Heart left ventricle (tissue), 13 donors: ENCODE data around the gene SLC6A11.

Experiments used
- POLR2A ChIP-seq, 2 donors: fragments of 450-650 bp; IDR thresholded peaks; one replicate each; pipeline ENCODE4 v1.6.1; 2017; ENCODE audit warnings: antibody characterized with exemption in 2 of 2, mild to moderate bottlenecking in 2 of 2, moderate library complexity in 2 of 2
- TF ChIP-seq, protein P1 (sequence below), 12 donors: fragments of 200-600 bp; sonication (generic) in 4 of 12; IDR thresholded peaks; one replicate each; pipeline versions ENCODE4 v1.5.0 to v1.8.0; 2018 to 2022; ENCODE audit warnings: antibody characterized with exemption in 12 of 12, mild to moderate bottlenecking in 5 of 12
- donor health status: ischemic (EF 13 %, LVEDD 7.1; RV severe dilation, severe dysfunction).
- donor health status: DM: no; HTN: yes; CAD: no.
- donor health status: DM: no; HTN: no; CAD: no.
- donor health status: ischemic (EF 25% LVEDD 6.9; RV normal size, moderate dysfunction).
- donor health status: ischemic (EF 25% LVEDD 5.7; RV mildly dilated, moderate dysfunction).
- donor health status: ischemic (EF 35%, LVEDD 5.7; RV mildly dilated, moderate dysfunction).
- donor health status: nonischemic (EF 11% LVEDD 7.7; RV severe dilation, severe dysfunction).
- donor health status: DM: yes; HTN: yes; CAD: no.
- donor health status: PGD.
- donor health status: ischemic (EF 29% LVEDD 5.4; RV normal size, mild dysfunction).
- donor health status: nonischemic (EF 23%, LVEDD 6.1; RV moderate dilation, normal function).

DNA sequence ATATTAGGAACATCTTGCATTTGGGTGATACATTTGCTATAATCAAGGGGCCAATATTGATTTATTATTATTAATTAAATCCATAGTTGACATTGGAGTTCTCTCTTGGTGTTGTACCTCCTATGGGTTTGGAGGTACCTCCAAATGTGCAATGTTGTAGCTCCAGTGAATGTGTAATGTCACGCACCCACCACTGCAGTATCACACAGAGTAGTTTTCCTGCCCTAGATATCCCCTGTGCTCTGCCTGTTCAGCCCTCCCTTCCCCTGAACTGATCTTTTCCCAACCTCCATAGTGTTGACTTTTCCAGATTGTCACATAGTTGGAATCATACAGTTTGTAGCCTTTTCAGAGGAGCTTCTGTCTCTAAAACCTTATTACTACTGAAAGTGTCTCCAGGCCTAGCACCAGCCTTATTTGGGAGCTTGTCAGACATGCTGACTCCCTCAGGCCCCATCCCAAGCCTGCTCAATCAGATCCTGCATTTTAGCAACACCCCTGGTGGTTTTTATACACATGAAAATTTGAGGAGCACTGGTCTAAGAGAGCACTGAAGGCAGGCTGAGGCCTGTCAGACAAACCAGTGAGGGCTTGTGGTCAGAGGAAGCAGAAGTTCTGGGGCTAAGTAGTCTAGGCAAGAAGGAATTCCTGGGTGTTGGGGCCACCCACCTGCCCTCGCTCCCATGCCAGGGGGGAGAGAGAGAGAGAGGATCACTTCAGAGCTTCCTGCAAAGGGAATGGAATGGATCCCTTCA is 73.4 kb downstream of the SLC6A11 start:
- TF ChIP-seq, protein P1, sequence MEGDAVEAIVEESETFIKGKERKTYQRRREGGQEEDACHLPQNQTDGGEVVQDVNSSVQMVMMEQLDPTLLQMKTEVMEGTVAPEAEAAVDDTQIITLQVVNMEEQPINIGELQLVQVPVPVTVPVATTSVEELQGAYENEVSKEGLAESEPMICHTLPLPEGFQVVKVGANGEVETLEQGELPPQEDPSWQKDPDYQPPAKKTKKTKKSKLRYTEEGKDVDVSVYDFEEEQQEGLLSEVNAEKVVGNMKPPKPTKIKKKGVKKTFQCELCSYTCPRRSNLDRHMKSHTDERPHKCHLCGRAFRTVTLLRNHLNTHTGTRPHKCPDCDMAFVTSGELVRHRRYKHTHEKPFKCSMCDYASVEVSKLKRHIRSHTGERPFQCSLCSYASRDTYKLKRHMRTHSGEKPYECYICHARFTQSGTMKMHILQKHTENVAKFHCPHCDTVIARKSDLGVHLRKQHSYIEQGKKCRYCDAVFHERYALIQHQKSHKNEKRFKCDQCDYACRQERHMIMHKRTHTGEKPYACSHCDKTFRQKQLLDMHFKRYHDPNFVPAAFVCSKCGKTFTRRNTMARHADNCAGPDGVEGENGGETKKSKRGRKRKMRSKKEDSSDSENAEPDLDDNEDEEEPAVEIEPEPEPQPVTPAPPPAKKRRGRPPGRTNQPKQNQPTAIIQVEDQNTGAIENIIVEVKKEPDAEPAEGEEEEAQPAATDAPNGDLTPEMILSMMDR (IDR thresholded peaks at IDR 0.05) = no peak
- TF ChIP-seq POLR2A (IDR thresholded peaks at IDR 0.05) = no peak
